GM12874 (cell line): Measurements from ENCODE around the gene KRT80.

ENCODE experiments used
- CTCF ChIP-seq: IDR thresholded peaks from 2 replicates; pipeline ENCODE4 v1.5.1; 2011; ENCODE audit warnings: low read depth, mild to moderate bottlenecking, control low read depth, low read length, moderate library complexity; ENCODE audit not compliant: insufficient read depth

KRT80 gene

GRCh38 chr12:52169886-52170285, 21.9 kb downstream of the KRT80 start:
- TF ChIP-seq CTCF: no peak

- no peak for TF ChIP-seq CTCF
Observed at GRCh38 chr12:52168019-52168717, 23.6 kb downstream of the KRT80 start.

- TF ChIP-seq CTCF: no peak
Observed at GRCh38 chr12:52167526-52167925, 24.3 kb downstream of the KRT80 start.

- TF ChIP-seq CTCF: no peak
Observed at GRCh38 chr12:52166672-52167071, 25.1 kb downstream of the KRT80 start.

GRCh38 chr12:52165096-52165855, 26.5 kb downstream of the KRT80 start:
- no peak for TF ChIP-seq CTCF

GRCh38 chr12:52164624-52165023, 27.2 kb downstream of the KRT80 start:
- TF ChIP-seq CTCF: no peak

GRCh38 chr12:52162981-52163380, 28.8 kb downstream of the KRT80 start:
- no peak for TF ChIP-seq CTCF
